ENCODE measurements around the gene KY. TPM values are rescaled to one million over a fixed set of nuclear protein-coding genes. Genes with fewer than 3 reads are reported as not detected.

KY gene
- total RNA-seq, 1 donor from 2014 or later: 12.1 TPM

- H3K27me3 ChIP-seq (ENCODE audit: low read depth): no peaks in the 10 kb centered on the region
- peaks cover 2% of the 10 kb centered on the region for H3K9me3 ChIP-seq (replicated peaks)
- TF ChIP-seq CTCF (IDR thresholded peaks at IDR 0.05; ENCODE audit: borderline replicate concordance): no peak
- H3K4me1 ChIP-seq: peaks cover 33% of the 10 kb centered on the region
- intact Hi-C loops (cut with micrococcal nuclease): no loop called here
- no peak overlapping the region for H3K4me3 ChIP-seq
- H3K36me3 ChIP-seq: no peaks in the 10 kb centered on the region
- no peak overlapping the region for H3K27ac ChIP-seq (replicated peaks)
- DNase-seq: no peak
Observed at GRCh38 chr3:134667956-134668355, 17.1 kb upstream of the KY start.

- Histone ChIP-seq H3K27me3 (ENCODE audit: low read depth) (no peaks in the 10 kb centered on the region), H3K36me3 (no peaks in the 10 kb centered on the region), H3K27ac (replicated peaks) (no peak overlapping the region), H3K9me3 (replicated peaks) (no peaks in the 10 kb centered on the region), H3K4me3 (no peak overlapping the region), H3K4me1 (peaks cover 33% of the 10 kb centered on the region)
- DNase-seq: no peak
- intact Hi-C loops (cut with micrococcal nuclease): no loop called here
- TF ChIP-seq CTCF (IDR thresholded peaks at IDR 0.05; ENCODE audit: borderline replicate concordance): no peak
Observed at GRCh38 chr3:134667406-134667805, 16.6 kb upstream of the KY start.

- intact Hi-C loops (cut with micrococcal nuclease): no loop called here
- H3K4me1 ChIP-seq: peaks cover 33% of the 10 kb centered on the region
Observed at GRCh38 chr3:134666885-134667284, 16.1 kb upstream of the KY start.

GRCh38 chr3:134666466-134666865 lies 15.6 kb upstream of the KY start:
- Histone ChIP-seq H3K4me1 (peaks cover 33% of the 10 kb centered on the region), H3K27me3 (ENCODE audit: low read depth) (no peaks in the 10 kb centered on the region), H3K9me3 (replicated peaks) (no peaks in the 10 kb centered on the region), H3K4me3 (no peak overlapping the region), H3K27ac (replicated peaks) (peak overlapping the region; percentile 21), H3K36me3 (no peaks in the 10 kb centered on the region)
- no peak for TF ChIP-seq CTCF (IDR thresholded peaks at IDR 0.05; ENCODE audit: borderline replicate concordance)
- DNase-seq: no peak
- intact Hi-C loops (cut with micrococcal nuclease): no loop called here

More at GRCh38 chr3:134666885-134667284, 16.1 kb upstream of the KY start:
- no peak for TF ChIP-seq CTCF (IDR thresholded peaks at IDR 0.05; ENCODE audit: borderline replicate concordance)
- Histone ChIP-seq H3K27me3 (ENCODE audit: low read depth) (no peaks in the 10 kb centered on the region), H3K4me3 (no peak overlapping the region), H3K27ac (replicated peaks) (no peak overlapping the region), H3K9me3 (replicated peaks) (no peaks in the 10 kb centered on the region), H3K36me3 (no peaks in the 10 kb centered on the region)
- DNase-seq: no peak

GRCh38 chr3:134666052-134666451 lies 15.2 kb upstream of the KY start:
- Histone ChIP-seq H3K4me1 (peaks cover 33% of the 10 kb centered on the region), H3K27me3 (ENCODE audit: low read depth) (no peaks in the 10 kb centered on the region), H3K36me3 (no peaks in the 10 kb centered on the region), H3K4me3 (no peak overlapping the region), H3K9me3 (replicated peaks) (no peaks in the 10 kb centered on the region), H3K27ac (replicated peaks) (peak overlapping the region; percentile 21)
- no peak for DNase-seq
- intact Hi-C loops (cut with micrococcal nuclease): no loop called here
- TF ChIP-seq CTCF (IDR thresholded peaks at IDR 0.05; ENCODE audit: borderline replicate concordance): no peak

- H3K27ac ChIP-seq (replicated peaks): peak overlapping the region; percentile 59
- peaks cover 35% of the 10 kb centered on the region for H3K4me1 ChIP-seq
- H3K9me3 ChIP-seq (replicated peaks): no peaks in the 10 kb centered on the region
- peak; percentile 11 for TF ChIP-seq CTCF (IDR thresholded peaks at IDR 0.05; ENCODE audit: borderline replicate concordance)
- no peaks in the 10 kb centered on the region for H3K36me3 ChIP-seq
- intact Hi-C loops (cut with micrococcal nuclease): no loop called here
- H3K4me3 ChIP-seq: no peak overlapping the region
- DNase-seq: peak; percentile 49
- H3K27me3 ChIP-seq (ENCODE audit: low read depth): no peaks in the 10 kb centered on the region
Observed at GRCh38 chr3:134665243-134665642, 14.4 kb upstream of the KY start.

Measured in left ventricle myocardium inferior (tissue), 1 donor.